SK-N-MC (cell line): ENCODE measurements around the gene PLA2G6.

Experiments used
- EZH2 ChIP-seq: fragments of 200-600 bp; sonication (generic); IDR thresholded peaks from one replicate; pipeline ENCODE4 v1.6.1; 2017; ENCODE audit warnings: antibody characterized with exemption
- FOXP2 ChIP-seq: optimal IDR thresholded peaks from 2 replicates; pipeline ENCODE3; 2011; ENCODE audit warnings: mild to moderate bottlenecking, moderate library complexity; ENCODE audit not compliant: insufficient read depth; ENCODE audit errors: extremely low read length, control extremely low read depth
- POLR2AphosphoS5 ChIP-seq: IDR thresholded peaks from 2 replicates; pipeline ENCODE4 v1.6.1; 2012; ENCODE audit warnings: mild to moderate bottlenecking, low read depth, low read length, borderline replicate concordance

DNA sequence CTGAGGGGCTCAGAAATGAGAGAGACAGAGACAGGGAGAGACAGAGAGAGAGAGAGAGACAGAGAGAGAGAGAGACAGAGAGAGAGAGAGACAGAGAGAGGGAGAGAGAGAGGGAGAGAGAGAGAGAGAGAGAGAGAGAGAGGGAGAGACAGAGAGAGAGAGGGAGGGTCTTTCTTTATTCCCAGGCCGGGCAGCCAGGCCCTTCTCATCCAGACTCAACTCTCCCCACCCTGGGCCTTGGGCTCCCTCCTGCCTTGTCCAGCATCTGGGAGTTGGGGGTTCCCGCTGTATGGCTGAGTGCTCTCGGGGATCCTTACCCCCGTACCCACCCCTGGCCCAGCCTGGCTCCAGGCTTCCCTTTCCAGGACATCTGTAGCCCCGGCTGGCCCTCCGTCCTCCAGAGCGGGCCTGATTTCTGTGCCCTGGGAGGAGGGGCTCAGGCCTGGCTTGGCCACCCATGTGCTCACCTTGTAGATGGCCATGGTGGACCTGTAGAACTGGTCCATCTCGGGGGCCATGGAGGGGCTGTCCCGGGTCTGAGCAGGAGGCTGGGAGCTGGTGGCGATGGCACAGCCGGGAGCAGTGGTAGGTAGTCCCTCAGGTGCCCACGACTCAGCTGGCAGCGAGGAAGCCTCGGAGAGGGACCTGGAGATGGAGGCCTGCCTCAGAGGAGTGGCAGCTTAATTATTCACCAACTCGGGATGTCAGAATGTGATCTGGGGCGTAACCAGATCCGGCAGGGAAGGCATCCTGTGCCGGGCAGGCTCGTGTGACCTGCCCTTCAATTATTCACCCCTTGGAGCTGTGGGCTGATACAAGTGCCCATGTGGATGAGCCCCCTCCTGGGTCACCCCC lies 71.4 kb downstream of the PLA2G6 start, which contains the start of gene BAIAP2L2:
- TF ChIP-seq POLR2AphosphoS5 (no peak), EZH2 (no peak), FOXP2 (no peak)
